ENCODE results near the gene RUFY1. TPM values are rescaled to one million over a fixed set of nuclear protein-coding genes. Genes with fewer than 3 reads are reported as not detected.
A peak's percentile ranks its signal among the peaks of the same experiment; 100 is the strongest.

The RUFY1 gene
- total RNA-seq, 2 experiments from 2014 or later: 19.5 to 21.8 TPM

- ChIA-PET POLR2A (interaction anchor here (0.6 to 14.8 kb wide), 2 partner anchors 11 to 13 kb away, joined by 4 to 226 read pairs; partner anchors contain the start of gene HNRNPH1), CTCF (no interaction called here)
- Mint-ChIP-seq H3K36me3 (ENCODE audit: low read depth) (peaks cover 82% of the 10 kb centered on the region), H3K9me3 (no peaks in the 10 kb centered on the region), H3K4me1 (ENCODE audit: low read depth) (peaks cover 73% of the 10 kb centered on the region), H3K4me3 (peak overlapping the region; percentile 35), H3K27me3 (no peaks in the 10 kb centered on the region), H3K27ac (peak overlapping the region; percentile 78)
- no peak for TF ChIP-seq CTCF (IDR thresholded peaks at IDR 0.05)
- H3K9me3 ChIP-seq (ENCODE audit: control insufficient read depth in 1 of 2, insufficient read depth in 1 of 2, low read length in 2 of 2): no peaks in the 10 kb centered on the region
- H3K4me1 ChIP-seq (ENCODE audit: insufficient read depth, low read length): peaks cover 50% of the 10 kb centered on the region
- intact Hi-C loops (cut with DNase I, micrococcal nuclease): loop anchor here in 1 of 2 experiments (10.0 kb wide), 1 partner anchor 746 kb away; no protein-coding TSS in a partner anchor
- H3K27ac ChIP-seq (ENCODE audit: low read depth in 1 of 2, low read length in 2 of 2): no peak overlapping the region
- H3K4me3 ChIP-seq (ENCODE audit: low read length): no peak overlapping the region
- peaks cover 90% of the 10 kb centered on the region for H3K36me3 ChIP-seq (ENCODE audit: insufficient read depth, low read length)
- no peak for DNase-seq
- H3K27me3 ChIP-seq (ENCODE audit: control insufficient read depth in 1 of 2, insufficient read depth in 2 of 2, low read length in 2 of 2): no peaks in the 10 kb centered on the region
- no peak for ATAC-seq (ENCODE audit: poor library complexity)
Measured at GRCh38 chr5:179610903-179611265, 60.5 kb downstream of the RUFY1 start.

GRCh38 chr5:179612577-179613459 lies 62.5 kb downstream of the RUFY1 start:
- ATAC-seq (ENCODE audit: poor library complexity) (no peak), DNase-seq (no peak)
- H3K4me3 ChIP-seq (ENCODE audit: low read length): no peak overlapping the region
- Mint-ChIP-seq H3K27me3 (no peaks in the 10 kb centered on the region), H3K36me3 (ENCODE audit: low read depth) (peaks cover 96% of the 10 kb centered on the region), H3K4me1 (ENCODE audit: low read depth) (peaks cover 87% of the 10 kb centered on the region), H3K27ac (peak overlapping the region; percentile 72), H3K9me3 (no peaks in the 10 kb centered on the region), H3K4me3 (peak overlapping the region; percentile 38)
- no peaks in the 10 kb centered on the region for H3K27me3 ChIP-seq (ENCODE audit: control insufficient read depth in 1 of 2, insufficient read depth in 2 of 2, low read length in 2 of 2)
- H3K36me3 ChIP-seq (ENCODE audit: insufficient read depth, low read length): peaks cover 90% of the 10 kb centered on the region
- peaks cover 54% of the 10 kb centered on the region for H3K4me1 ChIP-seq (ENCODE audit: insufficient read depth, low read length)
- intact Hi-C loops (cut with DNase I, micrococcal nuclease): loop anchor here in 1 of 2 experiments (10.0 kb wide), 1 partner anchor 748 kb away; no protein-coding TSS in a partner anchor
- POLR2A ChIA-PET: interaction anchor here (1.2 to 14.8 kb wide), 4 partner anchors 9 to 62 kb away, joined by 4 to 226 read pairs (median 6); partner anchors contain the start of genes HNRNPH1 and RUFY1
- TF ChIP-seq CTCF (IDR thresholded peaks at IDR 0.05): no peak
- no peaks in the 10 kb centered on the region for H3K9me3 ChIP-seq (ENCODE audit: control insufficient read depth in 1 of 2, insufficient read depth in 1 of 2, low read length in 2 of 2)
- CTCF ChIA-PET: interaction anchor here (2.0 kb wide), 1 partner anchor 10 kb away, joined by 14 read pairs; the partner anchor contains the start of gene HNRNPH1
- no peak overlapping the region for H3K27ac ChIP-seq (ENCODE audit: low read depth in 1 of 2, low read length in 2 of 2)

GRCh38 chr5:179613460-179614071 lies 63.2 kb downstream of the RUFY1 start:
- intact Hi-C loops (cut with DNase I, micrococcal nuclease): loop anchor here in 1 of 2 experiments (10.0 kb wide), 1 partner anchor 749 kb away; no protein-coding TSS in a partner anchor
- H3K4me3 Mint-ChIP-seq: peak overlapping the region; percentile 34
- H3K27me3 ChIP-seq (ENCODE audit: control insufficient read depth in 1 of 2, insufficient read depth in 2 of 2, low read length in 2 of 2): no peaks in the 10 kb centered on the region
- H3K4me1 ChIP-seq (ENCODE audit: insufficient read depth, low read length): peaks cover 53% of the 10 kb centered on the region
- DNase-seq: peak in 1 of 14 experiments; percentile 40
- no peak overlapping the region for H3K4me3 ChIP-seq (ENCODE audit: low read length)
- H3K4me1 Mint-ChIP-seq (ENCODE audit: low read depth): peaks cover 84% of the 10 kb centered on the region
- no peak overlapping the region for H3K27ac ChIP-seq (ENCODE audit: low read depth in 1 of 2, low read length in 2 of 2)
- ChIA-PET POLR2A (interaction anchor here (0.8 to 14.8 kb wide), 5 partner anchors 8 to 63 kb away, joined by 4 to 226 read pairs (median 5); partner anchors contain the start of genes HNRNPH1 and RUFY1), CTCF (interaction anchor here (2.0 kb wide), 1 partner anchor 10 kb away, joined by 14 read pairs; the partner anchor contains the start of gene HNRNPH1)
- peak; percentile 36 for ATAC-seq (ENCODE audit: poor library complexity)
- peaks cover 96% of the 10 kb centered on the region for H3K36me3 Mint-ChIP-seq (ENCODE audit: low read depth)
- H3K9me3 Mint-ChIP-seq: no peaks in the 10 kb centered on the region
- H3K27ac Mint-ChIP-seq: peak overlapping the region; percentile 72
- H3K9me3 ChIP-seq (ENCODE audit: control insufficient read depth in 1 of 2, insufficient read depth in 1 of 2, low read length in 2 of 2): no peaks in the 10 kb centered on the region
- peaks cover 93% of the 10 kb centered on the region for H3K36me3 ChIP-seq (ENCODE audit: insufficient read depth, low read length)
- no peaks in the 10 kb centered on the region for H3K27me3 Mint-ChIP-seq
- TF ChIP-seq CTCF (IDR thresholded peaks at IDR 0.05): no peak

Measured in CD4-positive, alpha-beta T cell (primary cell).